Renal cortex interstitium (tissue), 11 donors: ENCODE results near the gene KLHL28. TPM values are rescaled to one million over a fixed set of nuclear protein-coding genes. Genes with fewer than 3 reads are reported as not detected.

Experiments used
- DNase-seq, 11 donors: peaks; one replicate each; pipeline ENCODE4 v3.0.0-alpha.2; 2013; ENCODE audit warnings: low read depth in 9 of 11, low spot score in 4 of 11; ENCODE audit errors: extremely low read depth in 1 of 11
- polyA plus RNA-seq, 3 donors: library from polyadenylated mRNA; unstranded; fragments of 120-200 nt; gene quantifications; one replicate each; pipeline ENCODE4 v1.2.1, GENCODE V29; 2013; ENCODE audit not compliant: insufficient read length in 3 of 3

Gene KLHL28
- polyA plus RNA-seq, 3 donors, result 13.0 to 17.5 (median 16.7) TPM

DNA sequence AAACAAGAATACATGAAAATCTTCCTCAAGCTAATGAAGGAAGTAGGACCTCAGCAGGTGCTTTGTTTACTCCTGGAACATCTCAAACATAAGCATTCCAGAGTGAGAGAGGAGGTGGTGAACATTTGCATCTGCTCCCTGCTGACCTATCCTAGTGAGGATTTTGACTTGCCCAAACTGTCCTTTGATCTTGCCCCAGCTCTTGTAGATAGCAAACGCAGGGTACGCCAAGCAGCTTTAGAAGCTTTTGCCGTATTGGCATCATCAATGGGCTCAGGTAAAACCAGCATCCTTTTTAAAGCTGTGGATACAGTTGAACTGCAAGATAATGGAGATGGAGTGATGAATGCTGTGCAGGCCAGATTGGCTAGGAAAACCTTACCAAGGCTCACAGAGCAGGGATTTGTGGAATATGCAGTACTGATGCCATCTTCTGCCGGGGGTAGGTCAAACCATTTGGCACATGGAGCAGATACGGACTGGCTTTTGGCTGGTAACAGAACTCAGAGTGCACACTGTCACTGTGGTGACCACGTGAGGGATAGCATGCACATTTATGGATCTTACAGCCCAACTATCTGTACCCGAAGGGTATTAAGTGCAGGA is 2.1 kb upstream of the KLHL28 start:
- no peak for DNase-seq

DNA sequence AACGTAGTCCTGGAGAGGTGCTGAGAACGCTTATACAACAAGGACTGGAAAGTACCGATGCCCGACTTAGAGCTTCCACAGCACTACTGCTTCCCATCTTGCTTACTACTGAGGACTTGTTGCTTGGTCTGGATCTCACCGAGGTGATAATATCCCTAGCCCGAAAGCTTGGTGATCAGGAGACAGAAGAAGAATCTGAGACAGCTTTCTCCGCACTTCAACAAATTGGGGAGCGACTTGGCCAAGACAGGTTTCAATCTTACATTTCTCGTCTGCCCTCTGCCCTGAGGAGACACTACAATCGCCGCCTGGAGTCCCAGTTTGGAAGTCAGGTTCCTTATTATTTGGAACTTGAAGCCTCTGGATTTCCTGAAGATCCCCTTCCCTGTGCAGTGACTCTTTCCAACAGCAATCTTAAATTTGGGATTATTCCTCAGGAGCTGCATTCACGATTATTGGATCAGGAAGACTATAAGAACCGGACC is 1.3 kb upstream of the KLHL28 start:
- DNase-seq, result peak in 1 of 11 donors; percentile 10

DNA sequence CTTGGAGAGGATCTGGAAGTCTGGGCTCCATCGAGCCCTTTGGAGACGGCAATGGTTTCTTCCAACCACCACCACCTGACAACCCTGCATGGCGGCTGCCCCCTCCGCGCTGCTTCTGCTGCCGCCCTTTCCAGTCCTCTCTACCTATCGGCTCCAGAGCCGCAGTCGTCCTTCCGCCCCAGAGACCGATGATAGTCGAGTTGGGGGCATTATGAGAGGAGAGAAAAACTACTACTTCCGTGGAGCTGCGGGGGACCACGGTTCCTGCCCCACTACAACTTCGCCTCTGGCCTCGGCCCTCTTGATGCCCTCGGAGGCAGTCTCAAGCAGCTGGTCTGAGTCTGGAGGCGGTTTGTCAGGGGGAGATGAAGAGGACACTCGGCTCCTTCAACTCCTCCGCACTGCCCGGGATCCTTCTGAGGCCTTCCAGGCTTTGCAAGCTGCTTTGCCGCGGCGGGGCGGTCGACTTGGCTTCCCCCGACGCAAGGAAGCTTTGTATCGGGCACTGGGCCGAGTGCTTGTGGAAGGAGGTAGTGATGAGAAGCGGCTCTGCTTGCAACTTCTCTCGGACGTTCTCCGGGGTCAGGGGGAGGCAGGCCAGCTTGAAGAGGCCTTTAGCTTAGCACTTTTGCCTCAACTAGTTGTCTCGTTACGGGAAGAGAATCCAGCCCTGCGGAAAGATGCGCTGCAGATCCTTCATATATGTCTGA is 742 bp upstream of the KLHL28 start:
- peak in 9 of 11 donors; percentile 8 to 47 (median 34) for DNase-seq

DNA sequence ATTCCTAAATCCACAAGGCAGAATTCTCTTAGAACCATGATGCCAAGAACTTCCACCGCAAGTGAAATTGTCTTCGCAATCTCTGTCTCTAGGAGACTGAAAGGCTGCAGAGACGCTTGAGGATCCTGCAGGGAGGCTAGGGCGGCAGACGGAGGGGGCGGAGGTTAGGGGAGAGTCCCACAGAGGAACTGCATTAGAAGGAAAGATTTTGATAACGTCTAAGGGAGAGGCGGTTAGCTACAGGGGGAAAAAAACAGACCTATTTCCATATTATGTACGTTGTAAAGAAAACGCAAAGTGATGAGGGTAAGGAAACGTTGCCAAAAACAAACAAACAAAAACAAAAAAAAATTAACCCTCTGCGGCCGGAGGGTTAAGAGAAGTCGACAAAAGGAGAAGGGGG is 595 bp downstream of the KLHL28 start:
- peak; percentile 13 to 61 (median 53) for DNase-seq

DNA sequence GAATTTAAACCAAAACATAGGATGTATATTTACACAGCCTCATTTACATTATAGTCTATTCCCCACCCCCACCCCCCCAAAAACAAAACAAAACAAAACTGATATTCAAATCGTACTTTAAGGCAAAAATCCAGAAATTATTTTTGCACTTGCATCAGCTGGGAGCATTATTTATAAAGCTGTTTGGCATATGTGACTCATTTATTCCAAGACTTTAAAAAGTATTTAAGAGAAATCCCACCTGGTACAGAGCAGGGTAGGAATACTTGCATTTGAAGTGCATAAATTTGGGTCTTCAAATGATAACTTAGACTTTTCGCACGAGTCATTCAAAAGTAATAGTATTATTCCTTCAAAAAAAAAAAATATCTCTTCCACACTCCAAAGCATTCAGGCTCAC is 1.1 kb downstream of the KLHL28 start:
- no peak for DNase-seq

DNA sequence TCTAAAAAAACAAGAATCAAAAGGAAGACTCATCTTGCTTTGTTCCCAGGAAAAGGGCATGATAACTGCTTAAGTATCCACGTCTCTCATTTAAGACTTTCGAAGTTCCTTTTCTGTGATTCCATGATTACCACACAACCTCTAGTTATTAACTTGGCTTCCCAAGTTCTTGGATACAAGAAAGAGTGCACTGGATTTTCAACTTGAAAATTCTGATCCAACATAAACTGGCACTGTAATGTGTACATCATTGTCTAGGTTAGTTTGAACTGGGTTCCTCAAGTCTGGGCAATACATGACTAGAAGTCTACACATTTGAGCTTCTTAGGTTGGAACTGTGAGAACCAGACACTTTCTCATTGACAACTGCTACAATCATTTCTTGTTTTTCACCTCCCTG is 1.6 kb downstream of the KLHL28 start:
- DNase-seq, result no peak

DNA sequence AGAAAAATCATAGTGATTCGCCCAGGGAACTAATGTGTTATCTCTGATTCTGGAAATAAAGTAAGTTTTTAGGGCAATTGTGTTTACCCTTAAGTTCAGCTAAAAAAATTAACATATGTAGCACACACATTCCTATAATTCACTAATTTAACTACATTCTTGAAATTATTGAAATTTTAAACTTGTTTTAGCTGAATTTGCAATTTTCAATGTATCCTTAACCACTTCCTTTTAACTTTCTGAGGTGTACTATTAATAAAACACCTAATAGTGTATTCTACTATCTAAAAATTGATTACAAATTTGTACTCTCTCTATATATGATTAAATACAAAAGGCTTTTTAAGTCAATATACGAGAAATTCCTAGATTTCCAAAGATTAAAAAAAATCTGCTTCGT is 2.2 kb downstream of the KLHL28 start:
- no peak for DNase-seq

DNA sequence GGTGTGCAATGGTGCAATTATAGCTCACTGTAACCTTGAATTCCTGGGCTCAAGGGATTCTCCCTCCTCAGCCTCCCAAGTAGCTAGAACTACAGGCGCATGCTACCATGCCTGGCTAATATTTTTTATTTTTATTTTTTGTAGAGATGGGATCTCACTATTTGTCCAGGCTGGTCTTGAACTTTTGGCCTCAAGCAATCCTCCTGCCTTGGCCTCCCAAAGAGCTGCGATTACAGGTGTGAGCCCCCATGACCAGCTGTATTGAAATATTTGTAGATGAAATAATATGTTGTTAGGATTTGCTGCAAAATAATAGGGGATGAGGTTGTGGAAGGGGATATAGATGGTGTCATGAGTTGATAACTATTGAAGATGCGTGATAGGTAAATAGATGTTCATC is 4.9 kb downstream of the KLHL28 start:
- no peak for DNase-seq

DNA sequence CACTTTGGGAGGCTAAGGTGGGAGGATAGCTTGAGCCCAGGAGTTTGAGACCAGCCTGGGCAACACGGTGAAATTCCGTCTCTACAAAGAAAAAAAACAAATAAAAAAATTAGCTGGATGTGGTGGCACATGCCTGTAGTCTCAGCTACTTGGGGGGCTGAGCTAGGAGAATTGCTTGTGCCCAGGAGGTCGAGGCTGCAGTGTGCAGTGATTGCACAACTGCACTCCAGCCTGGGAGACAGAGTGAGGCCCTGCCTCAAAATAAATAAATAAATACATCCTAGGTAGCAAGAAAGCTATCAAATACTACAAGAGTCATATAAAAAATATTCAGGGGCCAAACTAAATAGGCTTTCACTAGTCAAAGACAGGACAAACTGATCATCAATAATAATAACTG is 6.2 kb downstream of the KLHL28 start:
- no peak for DNase-seq

DNA sequence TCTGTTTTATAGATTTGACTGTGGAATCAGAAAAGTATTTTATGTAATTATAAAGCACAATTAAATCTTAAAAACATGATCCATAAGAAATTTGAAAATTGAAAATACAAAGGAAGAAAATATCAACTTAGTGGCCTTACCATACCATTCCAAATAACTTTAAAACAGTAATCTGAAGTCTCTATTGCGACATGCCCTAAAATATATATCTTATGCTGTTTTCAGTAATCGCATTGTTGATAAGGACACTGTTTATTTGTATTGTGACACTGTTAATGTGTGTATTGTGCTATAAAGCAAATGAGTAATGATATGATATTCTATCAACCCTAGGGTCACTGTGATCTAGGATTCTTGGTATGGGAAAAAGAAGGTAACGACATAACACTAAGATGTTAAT is 7.0 kb downstream of the KLHL28 start:
- no peak for DNase-seq

DNA sequence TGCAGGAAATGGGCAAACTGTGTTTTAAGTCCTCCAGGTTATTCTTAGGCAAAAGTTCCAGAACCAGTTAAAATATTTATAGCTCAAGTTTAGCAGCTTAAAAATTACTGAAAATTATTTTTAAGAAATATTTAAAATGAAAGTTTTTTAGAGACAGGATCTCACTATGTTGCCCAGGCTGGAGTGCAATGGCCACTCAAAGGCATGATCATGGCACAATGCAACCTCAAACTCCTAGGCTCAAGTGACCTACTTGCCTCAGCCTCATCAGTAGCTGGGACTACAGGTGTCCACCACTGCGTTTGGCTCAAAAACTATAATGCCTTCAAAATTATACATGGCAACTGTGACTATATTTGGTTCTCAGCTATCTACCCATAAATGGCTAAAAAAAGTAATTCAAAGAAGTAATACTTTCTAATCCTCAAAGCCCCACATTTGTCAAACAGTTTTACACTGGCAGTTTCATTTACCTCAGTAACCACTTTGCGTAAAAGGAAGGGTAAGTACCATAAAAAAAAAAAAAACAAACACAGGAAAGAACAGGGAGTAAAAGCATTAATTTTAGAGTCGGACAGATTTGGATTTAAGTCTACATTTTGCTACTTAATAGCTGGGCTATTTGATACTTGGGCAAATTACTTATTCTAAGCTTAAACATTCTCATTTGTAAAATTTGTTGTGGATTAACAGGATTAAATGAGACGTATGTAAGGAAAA is 9.2 kb downstream of the KLHL28 start:
- no peak for DNase-seq

DNA sequence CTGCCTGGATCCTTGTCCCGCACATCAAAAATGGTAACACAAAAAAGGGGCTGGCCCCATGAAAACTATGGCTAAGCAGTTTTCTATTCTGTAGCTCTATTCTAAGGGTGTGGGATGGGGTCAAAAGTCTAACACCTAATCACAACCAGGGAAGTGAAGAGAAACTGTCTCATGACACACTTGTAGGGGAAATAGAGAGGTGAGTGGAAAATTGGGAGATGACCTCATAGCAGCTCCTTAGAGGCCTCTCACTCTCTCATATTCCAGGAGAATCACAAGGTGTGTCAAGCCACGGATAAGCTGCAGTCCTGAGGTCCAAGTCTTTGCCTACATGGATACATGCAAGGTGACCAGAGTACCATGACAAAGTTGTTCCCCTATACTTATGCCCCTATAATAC is 10.7 kb downstream of the KLHL28 start:
- DNase-seq, result no peak

DNA sequence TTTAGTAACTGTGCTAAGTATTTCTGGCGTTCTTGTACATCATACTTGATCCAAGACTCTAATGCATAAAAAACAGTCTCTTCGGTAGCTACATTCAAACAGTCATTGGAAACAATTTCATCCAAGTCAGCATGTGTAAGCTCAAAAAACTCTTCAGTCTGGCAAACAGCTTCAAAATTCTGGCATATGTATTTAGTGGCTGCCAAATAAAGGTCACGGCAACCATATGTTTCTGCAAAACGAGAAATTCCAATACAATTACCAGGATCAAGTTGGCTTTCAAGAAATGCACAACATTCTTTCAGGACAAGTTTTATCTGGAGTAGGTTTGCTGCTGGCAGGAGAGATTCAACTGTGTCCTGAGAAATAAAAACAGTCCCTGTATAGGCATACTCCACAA is 16.5 kb downstream of the KLHL28 start:
- no peak for DNase-seq

DNA sequence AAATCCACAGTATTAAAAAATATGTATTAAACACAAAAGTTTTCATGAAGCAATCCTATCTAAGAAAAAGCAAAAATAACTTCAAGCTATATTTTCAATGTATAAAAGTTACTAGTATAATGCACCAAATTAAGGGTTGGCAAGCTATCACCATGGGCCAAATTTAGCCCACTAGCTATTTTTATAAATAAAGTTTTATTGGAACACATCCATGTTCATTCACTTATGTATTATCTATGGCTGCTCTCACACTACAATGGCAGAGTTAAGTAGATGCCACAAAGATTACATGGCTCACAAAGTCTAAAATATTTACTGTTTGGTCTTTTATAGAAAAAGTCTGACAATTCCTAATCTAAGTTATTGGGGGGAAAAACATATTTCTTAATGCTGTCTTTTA is 17.6 kb downstream of the KLHL28 start:
- no peak for DNase-seq

DNA sequence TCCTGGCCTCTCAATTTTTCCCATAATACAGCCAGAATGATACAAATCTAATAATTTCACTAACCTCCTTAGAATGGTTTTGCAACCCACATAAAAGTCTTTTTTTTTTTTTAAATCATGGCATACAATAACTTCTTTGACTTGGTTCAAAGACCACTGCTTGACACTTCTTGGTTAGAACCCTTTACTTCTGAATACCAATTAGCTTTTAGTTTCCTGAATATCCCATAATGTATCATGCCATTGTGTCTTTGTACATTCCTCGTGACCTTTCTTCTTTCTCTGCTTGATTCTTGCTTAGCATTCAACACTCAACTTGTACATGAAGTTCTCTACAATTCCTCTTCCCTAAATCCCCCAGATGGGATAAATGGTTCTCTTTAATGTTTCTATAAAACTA is 19.3 kb downstream of the KLHL28 start:
- no peak for DNase-seq

DNA sequence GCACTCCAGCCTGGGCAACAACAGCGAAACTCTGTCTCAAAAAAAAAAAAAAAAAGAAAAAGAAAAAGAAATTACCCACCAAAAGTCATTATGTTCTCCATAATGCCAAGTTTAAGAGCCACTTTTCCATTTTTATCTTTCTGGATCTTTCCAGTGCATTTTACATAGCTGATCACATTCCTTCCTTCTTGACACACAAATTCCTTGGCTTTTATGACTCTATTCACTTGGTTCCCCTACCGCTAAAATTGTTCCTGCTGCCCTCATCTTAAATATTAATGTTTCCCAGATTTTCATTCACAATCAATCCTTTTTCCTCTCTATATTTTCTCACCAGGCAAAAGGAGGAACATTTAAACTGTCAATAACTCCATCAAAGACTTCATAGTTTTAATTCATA is 20.2 kb downstream of the KLHL28 start:
- DNase-seq, result no peak

DNA sequence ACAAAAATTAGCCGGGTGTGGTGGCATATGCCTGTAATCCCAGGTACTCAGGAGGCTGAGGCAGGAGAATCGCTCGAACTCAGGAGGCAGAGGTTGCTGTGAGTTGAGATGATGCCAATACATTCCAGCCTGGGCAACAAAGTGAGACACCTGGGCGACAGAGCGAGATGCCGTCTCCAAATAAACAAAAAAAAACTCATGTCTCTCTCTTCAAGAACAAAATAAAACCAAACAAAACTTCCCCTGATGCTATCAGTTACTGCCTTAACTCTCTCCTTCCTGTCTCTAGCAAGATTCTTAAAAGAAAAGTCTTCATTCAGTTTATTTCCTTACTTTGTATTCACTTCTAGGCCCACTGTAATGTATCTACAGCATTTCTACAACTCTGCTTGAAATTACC is 20.8 kb downstream of the KLHL28 start:
- DNase-seq, result no peak

DNA sequence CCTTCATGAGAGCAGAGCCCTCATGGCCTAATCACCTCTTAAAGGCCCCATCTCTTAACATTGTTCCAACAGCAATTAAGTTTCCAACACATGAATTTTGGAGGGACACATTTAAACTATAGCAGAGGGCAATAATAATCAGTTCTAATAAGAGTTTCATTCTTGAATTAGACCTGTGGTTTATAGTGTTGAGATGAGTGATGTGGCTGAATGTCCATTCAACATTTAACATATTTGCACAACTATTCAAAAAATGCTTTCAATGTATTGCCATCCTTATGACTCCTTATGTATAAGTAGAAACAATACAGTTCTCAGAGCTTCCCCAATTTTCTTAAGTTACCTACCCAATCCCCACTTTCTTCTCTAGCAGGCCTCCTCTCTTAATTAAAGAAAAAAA is 21.5 kb downstream of the KLHL28 start:
- no peak for DNase-seq

DNA sequence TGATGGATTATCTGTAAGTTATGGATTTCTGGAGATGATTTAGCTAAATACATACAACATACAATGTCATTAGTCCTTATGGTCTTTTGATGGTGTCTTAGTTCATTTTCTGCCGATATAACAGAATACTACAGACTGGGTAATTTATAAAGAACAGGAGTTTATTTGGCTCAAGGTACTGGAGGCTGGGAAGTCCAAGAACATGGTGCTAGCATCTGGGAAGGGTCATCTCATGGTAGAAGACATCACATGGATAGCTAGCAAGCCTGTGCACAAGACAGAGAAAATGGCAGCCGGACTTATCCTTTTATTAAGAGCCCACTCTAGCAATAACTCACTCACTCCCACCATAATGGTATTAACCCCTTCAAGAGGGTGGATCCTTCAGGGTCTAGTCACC is 24.2 kb downstream of the KLHL28 start:
- DNase-seq, result no peak

DNA sequence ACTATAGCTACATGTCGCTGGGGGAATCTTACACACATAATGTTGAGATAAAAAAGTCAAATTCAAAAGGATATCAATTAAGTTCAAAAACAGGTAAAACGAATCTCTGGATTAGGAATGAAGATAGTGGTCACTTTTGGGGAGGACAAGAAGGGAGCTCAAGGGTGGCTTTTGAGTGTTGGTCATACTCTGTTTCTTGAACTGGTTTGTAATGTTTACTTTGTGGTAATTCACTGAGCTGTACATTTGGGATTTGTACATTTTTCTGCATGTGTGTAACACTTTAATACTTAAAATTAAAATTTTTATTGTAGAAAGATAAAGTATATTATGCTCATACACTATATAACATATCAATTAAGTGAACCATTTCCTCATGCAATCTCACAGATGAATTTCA is 26.6 kb downstream of the KLHL28 start:
- no peak for DNase-seq
